Measurements from ENCODE around the gene RFTN1.

- TF ChIP-seq POLR2A (IDR thresholded peaks at IDR 0.05; ENCODE audit: low read length) (no peak), GATA1 (IDR thresholded peaks at IDR 0.05; ENCODE audit: low read depth, low read length) (no peak)
These were observed 184.3 kb downstream of the RFTN1 start for GRCh38 chr3:16329036-16329825.
